Muscle of back (tissue), 11 donors: Measurements from ENCODE around the gene IRF8. TPM values are rescaled to one million over a fixed set of nuclear protein-coding genes. Genes with fewer than 3 reads are reported as not detected.

ENCODE experiments used
- DNase-seq, 3 donors: peaks; one replicate each; pipeline versions ENCODE4 v3.0.0 to v3.0.0-alpha.2; 2013
- polyA plus RNA-seq, 10 donors: library from polyadenylated mRNA; unstranded; fragments of 120-200 nt; gene quantifications; one replicate each; pipeline ENCODE4 v1.2.1, GENCODE V29; 2013; ENCODE audit not compliant: insufficient read length in 10 of 10

IRF8 gene
- polyA plus RNA-seq, 10 donors = 3.2 to 7.3 (median 6.1) TPM

GRCh38 chr16:85912211-85912974 lies 13.4 kb downstream of the IRF8 start:
- DNase-seq = peak; percentile 61 to 84 (median 64)

GRCh38 chr16:85913141-85913601 lies 14.2 kb downstream of the IRF8 start:
- no peak for DNase-seq

GRCh38 chr16:85913688-85914422 lies 14.9 kb downstream of the IRF8 start:
- DNase-seq = no peak

GRCh38 chr16:85914423-85914794 lies 15.4 kb downstream of the IRF8 start:
- no peak for DNase-seq

GRCh38 chr16:85915125-85915845 lies 16.3 kb downstream of the IRF8 start:
- no peak for DNase-seq

- no peak for DNase-seq
Observed at GRCh38 chr16:85916141-85916890, 17.4 kb downstream of the IRF8 start.

GRCh38 chr16:85917012-85917411 lies 18.1 kb downstream of the IRF8 start:
- no peak for DNase-seq

GRCh38 chr16:85917959-85918358 lies 19.0 kb downstream of the IRF8 start:
- DNase-seq = no peak

GRCh38 chr16:85918436-85918835 lies 19.5 kb downstream of the IRF8 start:
- DNase-seq = no peak

- no peak for DNase-seq
Observed at GRCh38 chr16:85919271-85920267, 20.6 kb downstream of the IRF8 start.

GRCh38 chr16:85921026-85921425 lies 22.1 kb downstream of the IRF8 start:
- DNase-seq = no peak

GRCh38 chr16:85923153-85924021 lies 24.4 kb downstream of the IRF8 start:
- peak in 2 of 3 donors; percentile 28 to 85 for DNase-seq

GRCh38 chr16:85924675-85925074 lies 25.7 kb downstream of the IRF8 start:
- DNase-seq = no peak

GRCh38 chr16:85926370-85926769 lies 27.4 kb downstream of the IRF8 start:
- no peak for DNase-seq

- no peak for DNase-seq
Observed at GRCh38 chr16:85927371-85927770, 28.4 kb downstream of the IRF8 start.

- peak in 1 of 3 donors; percentile 65 for DNase-seq
Observed at GRCh38 chr16:85927959-85928358, 29.0 kb downstream of the IRF8 start.

GRCh38 chr16:85928401-85928820 lies 29.4 kb downstream of the IRF8 start:
- peak; percentile 68 to 93 (median 78) for DNase-seq

- no peak for DNase-seq
Observed at GRCh38 chr16:85929259-85929721, 30.3 kb downstream of the IRF8 start.

GRCh38 chr16:85930301-85930700 lies 31.3 kb downstream of the IRF8 start:
- no peak for DNase-seq
